Activated CD4-positive, alpha-beta T cell treated with anti-CD3 and anti-CD28 coated beads, Interleukin-10, Interleukin-2, amounts not matched to agents 100 ng/mL and 50 ng/mL, durations not matched to agents 16 hours and 8 hours (primary cell): ENCODE results near the gene DCLK1.
A peak's percentile ranks its signal among the peaks of the same experiment; 100 is the strongest.

Experiments
- DNase-seq: peaks from one replicate; pipeline ENCODE4 v3.0.0-alpha.2; 2020

The DCLK1 gene

GRCh38 chr13:35817642-35818607 is 313.3 kb downstream of the DCLK1 start:
- DNase-seq: no peak

DNA sequence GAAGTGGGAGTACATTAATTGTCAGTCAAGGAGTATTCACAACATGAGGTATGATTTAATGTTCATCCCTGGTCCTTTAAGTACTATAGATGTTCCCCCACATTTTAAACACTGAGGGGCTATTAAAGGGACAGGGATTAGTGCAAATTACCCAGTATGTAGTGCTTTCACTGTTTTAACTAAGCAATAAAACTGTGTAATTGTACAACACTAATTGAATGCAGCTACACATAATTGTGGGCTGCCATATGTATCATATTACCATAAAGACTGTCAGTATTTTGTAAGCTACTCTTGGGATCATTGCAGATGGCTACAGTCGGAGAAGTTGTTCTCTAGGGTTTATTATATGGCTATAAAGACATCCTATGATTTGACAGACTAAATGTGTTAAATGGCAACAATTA is 316.6 kb downstream of the DCLK1 start:
- no peak for DNase-seq

- no peak for DNase-seq
Observed at GRCh38 chr13:35812736-35813135, 318.4 kb downstream of the DCLK1 start.

DNA sequence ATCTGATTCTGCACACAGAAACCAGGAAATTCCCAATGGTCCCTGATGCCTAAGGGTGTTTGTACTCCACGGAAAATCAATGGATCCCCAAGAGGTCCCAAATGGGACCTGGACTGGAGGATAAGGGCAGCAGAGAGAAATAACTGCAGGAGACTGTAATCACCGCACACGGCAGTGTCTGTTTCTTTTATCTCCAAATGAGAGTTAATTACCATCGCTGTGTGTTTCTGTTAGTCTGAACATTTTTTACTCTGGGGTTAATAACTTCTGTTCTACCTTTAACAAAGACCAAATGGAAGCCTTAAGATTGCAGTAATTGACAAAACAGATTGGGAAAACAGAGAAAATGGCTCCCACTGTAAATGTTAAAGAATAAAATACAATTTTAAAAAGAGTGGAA is 320.9 kb downstream of the DCLK1 start:
- no peak for DNase-seq

DNA sequence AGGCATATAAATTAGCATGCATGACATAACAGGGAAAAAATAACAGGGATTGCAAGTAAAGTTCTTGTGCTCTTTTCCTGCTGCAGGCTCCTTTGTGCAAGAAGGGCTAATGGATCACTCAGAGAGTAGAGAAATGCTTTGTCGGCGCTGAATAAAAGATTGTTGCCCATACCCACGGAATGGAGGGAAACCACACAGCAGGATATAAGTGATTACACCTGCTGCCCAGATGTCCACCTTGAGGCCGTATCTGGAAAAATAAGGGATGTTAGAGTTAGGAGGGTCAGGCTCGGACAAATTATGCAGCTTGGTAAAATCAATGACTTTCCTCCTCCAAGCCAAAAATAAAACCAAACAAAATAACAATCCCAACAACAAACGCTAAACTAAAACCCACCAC is 322.3 kb downstream of the DCLK1 start:
- no peak for DNase-seq

- no peak for DNase-seq
Observed at GRCh38 chr13:35804901-35805300, 326.3 kb downstream of the DCLK1 start.

DNA sequence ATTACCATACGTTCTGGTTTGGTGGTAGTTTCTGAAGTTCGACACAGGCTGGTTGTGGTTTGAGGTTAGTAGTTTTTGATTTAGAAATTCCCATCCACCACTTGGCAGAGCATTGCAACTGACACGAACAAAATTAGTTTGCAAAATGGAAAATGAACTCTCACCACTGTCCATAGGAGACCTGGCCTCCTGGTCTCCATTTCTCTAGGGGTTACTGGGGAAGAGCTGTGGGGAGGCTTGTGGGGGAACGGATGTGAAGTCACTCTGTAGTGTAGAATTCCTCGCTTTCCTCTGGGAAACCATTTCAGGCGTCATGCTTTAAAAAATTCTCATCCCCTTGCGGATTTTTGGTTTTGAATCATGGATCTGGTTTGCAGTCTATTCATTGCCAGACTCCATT is 333.2 kb downstream of the DCLK1 start:
- DNase-seq: no peak

DNA sequence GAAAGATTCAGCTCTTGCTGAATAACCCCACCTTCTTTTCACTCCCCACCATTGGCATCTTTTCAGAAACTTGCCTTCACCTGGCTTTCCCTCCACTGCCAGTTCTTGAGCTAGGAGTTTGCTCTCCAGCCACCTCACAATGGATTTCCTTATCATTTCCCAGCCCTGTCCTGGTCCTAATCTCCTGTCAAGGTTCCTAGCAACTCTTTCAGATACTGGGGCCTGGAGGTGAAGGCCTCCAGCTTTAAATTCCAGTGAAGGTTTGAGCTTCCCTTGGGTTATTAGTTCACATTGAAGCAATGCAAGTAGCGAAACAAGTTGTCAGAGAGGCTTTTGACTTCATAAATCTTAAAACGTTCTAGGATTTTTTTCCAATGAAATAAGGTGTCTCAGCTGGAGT is 333.9 kb downstream of the DCLK1 start:
- no peak for DNase-seq

DNA sequence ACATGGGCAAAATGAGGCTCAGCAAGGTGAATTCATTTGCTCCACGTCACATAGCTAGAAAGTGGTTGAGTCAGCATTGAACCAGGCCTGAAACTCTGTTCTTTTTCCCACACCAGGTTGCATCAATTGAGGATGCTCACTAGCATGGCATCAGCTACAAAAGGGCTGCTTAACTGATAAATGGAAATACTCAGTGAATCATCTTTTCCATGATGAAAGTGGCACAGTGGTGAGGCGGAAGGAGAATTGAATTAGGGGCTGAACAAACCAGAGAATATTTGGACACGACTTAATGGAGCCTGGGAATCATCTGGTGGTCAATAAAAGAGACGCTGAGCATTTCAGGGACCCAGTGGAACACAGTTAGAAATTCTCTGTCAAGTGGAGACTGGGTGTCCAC is 334.6 kb downstream of the DCLK1 start:
- no peak for DNase-seq

GRCh38 chr13:35794734-35795389 is 336.3 kb downstream of the DCLK1 start:
- no peak for DNase-seq

DNA sequence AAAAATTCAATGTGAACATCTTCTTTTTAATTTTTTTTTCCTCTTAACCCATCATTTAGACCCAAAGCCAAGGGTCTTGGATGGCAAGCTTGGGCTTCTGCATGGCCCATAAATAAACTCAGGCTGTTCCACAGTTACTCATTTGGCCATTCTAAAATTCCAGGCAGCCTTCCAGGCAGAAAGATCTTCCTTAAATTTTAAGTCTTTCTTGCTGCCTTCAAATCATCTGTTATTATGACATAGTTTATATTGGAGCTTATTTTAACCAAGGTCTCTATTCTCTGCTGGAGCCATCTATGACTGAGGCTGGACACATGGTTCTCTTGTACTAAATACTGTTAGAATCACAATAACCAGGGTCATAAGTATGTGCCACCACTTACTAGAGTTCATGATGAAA is 337.4 kb downstream of the DCLK1 start:
- no peak for DNase-seq

DNA sequence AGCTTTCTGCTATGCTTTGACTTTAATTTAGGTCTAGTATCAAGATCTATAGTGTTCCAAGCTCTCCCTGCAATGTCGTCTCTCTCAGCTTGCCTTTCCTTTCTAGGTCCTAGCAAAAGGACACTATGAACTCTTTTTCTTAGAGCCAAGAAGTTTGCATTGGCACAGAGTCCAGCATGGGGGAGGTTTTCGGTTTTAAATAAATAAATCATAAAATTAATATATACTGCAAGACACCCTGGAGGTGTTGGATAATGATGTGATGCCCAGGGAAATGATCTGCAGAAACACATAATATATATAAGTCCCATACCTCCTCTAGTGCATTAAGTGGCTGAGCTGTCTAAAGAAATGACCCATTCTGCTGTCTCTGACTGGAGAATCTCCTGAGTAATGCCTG is 338.3 kb downstream of the DCLK1 start:
- DNase-seq: no peak

GRCh38 chr13:35792021-35792420 is 339.2 kb downstream of the DCLK1 start:
- DNase-seq: no peak

- no peak for DNase-seq
Observed at GRCh38 chr13:35791184-35791851, 339.9 kb downstream of the DCLK1 start.

DNA sequence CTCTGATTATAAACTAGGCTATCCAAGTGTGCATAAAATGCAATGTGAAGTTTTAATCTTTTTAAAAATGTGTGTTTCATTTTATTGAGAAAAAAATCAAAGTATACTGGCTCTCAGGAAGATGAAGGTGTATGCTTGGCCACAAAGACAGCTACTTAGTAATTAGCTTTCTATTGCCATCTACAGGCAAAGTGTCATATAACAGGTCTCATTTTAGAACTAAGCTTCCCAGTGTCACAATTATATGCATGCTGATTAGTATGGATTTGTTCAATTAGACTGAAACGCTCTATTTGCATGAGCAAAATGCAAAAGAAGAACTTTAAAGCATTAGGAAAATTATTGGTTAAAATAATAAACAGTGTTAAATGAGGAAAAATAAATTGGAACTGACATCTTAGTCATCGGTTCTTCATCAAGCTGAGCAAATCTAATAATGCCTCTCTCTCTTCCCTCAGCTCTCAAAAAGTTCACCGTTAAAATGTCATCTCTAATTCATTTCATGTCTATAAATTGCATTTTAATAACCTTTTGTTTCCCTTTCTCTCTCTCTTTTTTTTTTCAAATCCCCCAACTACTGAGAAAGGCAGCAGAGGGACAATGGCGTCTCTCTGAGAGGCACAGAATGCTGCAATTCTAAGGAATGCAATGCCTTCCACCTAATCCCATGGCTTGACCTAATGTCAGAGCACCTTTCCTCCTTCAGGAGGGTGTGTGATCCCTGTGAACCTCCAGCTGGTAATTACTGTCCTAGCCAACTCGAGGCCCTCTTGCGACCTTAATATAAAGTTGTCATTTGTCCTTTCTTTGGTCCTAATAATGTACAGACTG is 341.6 kb downstream of the DCLK1 start:
- peak; percentile 16 for DNase-seq

DNA sequence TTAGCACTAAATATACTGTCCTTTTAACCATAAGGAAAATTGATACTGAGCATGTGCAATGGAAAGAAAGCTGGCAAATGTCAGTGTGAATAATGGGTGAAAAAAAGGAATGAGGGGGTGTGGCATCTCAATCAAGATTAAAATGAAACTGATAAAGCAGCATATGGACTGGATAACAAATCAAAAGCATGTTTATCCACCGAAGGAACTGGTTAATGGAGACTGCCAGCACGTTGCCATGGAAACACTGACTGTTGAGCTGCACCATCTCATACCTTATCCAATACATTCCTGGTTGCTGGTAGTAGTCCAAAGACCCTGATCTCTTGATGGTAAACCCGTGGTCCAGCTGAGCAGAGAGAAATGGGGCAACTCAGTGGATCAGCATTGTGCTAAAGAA is 343.2 kb downstream of the DCLK1 start:
- DNase-seq: no peak

- no peak for DNase-seq
Observed at GRCh38 chr13:35785576-35786303, 345.4 kb downstream of the DCLK1 start.

DNA sequence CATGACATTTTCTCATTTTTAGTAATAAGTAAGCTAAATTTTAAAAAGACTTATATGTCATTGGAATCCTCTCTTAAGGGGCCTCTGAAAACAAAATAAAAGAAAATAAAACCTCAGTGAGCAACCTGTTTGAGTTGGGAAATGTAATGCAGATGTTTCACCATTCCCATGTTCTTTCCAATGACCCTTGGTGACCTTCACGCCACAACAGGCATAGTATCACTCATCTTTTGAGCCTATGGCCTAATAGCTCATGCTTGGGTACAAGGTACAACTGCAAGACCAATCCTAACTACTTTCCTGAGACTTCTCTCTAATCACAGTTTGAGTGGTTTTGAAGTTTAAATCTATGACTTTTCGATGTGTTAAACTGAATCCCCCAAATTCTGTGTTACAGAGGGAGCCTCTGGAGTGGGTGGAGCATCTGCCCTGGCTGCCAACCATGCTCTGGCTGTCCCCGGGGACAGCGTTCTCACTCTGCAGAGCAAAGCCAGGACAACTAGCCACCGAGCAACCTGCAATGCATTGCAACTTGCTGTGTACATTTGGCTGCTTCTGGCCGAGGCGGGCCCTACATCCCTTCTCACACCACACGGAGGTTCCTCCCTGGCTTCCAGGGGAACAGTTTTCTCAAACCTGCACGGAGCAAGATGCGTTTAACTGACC is 346.8 kb downstream of the DCLK1 start:
- no peak for DNase-seq

- no peak for DNase-seq
Observed at GRCh38 chr13:35782793-35783192, 348.4 kb downstream of the DCLK1 start.

DNA sequence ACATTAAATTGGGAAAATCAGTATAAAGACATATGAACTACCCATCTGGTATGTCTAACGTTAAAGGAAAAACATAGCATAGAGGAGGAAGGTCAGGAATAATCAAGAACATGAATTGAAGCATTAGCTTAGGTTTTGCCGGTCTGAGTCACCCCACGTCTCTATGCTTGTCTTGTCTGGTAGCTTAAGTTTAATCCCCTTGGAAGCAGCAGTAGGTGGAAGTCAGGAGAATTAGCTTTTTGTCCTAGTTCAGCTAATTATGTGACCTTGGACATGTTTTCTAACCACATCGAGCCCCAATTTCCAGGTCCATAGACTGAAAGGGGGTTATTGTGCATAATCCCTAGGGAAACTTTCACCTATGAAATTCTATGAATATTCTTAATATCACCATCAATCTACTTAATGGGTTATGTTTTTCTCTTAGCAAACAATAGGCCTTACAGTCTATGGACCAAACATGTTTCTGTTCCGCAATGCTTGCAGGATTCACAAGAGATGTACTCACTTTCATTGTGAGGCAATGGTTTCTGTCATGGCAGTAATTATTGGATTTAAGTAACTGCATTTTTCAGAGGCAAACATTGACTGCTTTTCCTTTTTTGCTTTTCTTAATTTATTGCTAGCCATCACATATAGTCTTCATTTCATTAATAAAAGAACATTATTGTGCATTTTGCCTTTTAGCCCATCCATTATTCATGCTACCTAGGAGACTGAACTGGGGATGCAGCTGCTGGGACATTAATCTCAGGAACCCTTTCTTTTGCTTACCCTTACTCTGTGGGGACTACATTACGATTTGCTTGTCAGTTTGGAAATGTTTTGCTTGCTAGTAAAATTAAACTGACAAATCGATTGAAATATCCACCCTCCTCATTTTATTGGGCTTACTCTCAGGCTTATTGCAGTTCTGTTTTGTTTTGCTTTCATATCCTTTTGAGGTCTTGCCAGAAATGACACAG is 349.9 kb downstream of the DCLK1 start:
- DNase-seq: no peak
